H1 (cell line): ENCODE results near the gene PRSS8. TPM values are rescaled to one million over a fixed set of nuclear protein-coding genes. Genes with fewer than 3 reads are reported as not detected.

ENCODE experiments used
- CTCF ChIA-PET: fragments of 300-600 bp; sonication (Branson Sonifier 250); formaldehyde crosslinking; loops from one replicate; lab custom pipeline; 2021; ENCODE audit not compliant: partially characterized antibody; lab: Charles Lee
- POLR2A ChIA-PET: fragments of 300-600 bp; sonication (Branson Sonifier 250); formaldehyde crosslinking; loops from one replicate; lab custom pipeline; 2021; ENCODE audit warnings: inconsistent platforms; ENCODE audit not compliant: partially characterized antibody; lab: Charles Lee
- DNase-seq, 2 experiments: peaks; one replicate each; pipeline versions ENCODE4 v3.0.0 to v3.0.0-alpha.2; 2010 to 2022; ENCODE audit warnings: low spot score in 2 of 2, low read depth in 1 of 2, mixed read lengths in 1 of 2
- FAIRE-seq: peaks from 2 replicates; lab custom pipeline; 2011; peaks lifted over from hg19 to GRCh38; lab: Jason Lieb, UNC
- H2AFZ ChIP-seq: 2 replicates; pipeline ENCODE4 v1.8.1; 2012; ENCODE audit warnings: low read length, inconsistent platforms
- H2AK5ac ChIP-seq: 2 replicates; pipeline ENCODE4 v1.6.1; 2013; ENCODE audit warnings: low read depth, low read length
- H2BK120ac ChIP-seq: replicated peaks from 2 replicates; pipeline ENCODE3; 2013; ENCODE audit warnings: low read depth, low read length, inconsistent platforms
- H2BK12ac ChIP-seq: 2 replicates; pipeline ENCODE4 v1.6.1; 2013; ENCODE audit warnings: low read depth, low read length
- H2BK15ac ChIP-seq: 2 replicates; pipeline ENCODE4 v1.6.1; 2013; ENCODE audit warnings: low read length
- H2BK20ac ChIP-seq: 2 replicates; pipeline ENCODE4 v1.6.1; 2013; ENCODE audit warnings: low read length
- H2BK5ac ChIP-seq: 2 replicates; pipeline ENCODE4 v1.6.1; 2013; ENCODE audit warnings: low read depth, low read length
- H3K14ac ChIP-seq: 2 replicates; pipeline ENCODE4 v1.6.1; 2013; ENCODE audit warnings: inconsistent platforms; ENCODE audit not compliant: insufficient read length
- H3K18ac ChIP-seq: 2 replicates; pipeline ENCODE4 v1.6.1; 2013; ENCODE audit warnings: low read length; ENCODE audit errors: extremely low read depth
- H3K23ac ChIP-seq: 2 replicates; pipeline ENCODE4 v1.6.1; 2013; ENCODE audit warnings: inconsistent platforms; ENCODE audit not compliant: insufficient read length
- H3K23me2 ChIP-seq: 2 replicates; pipeline ENCODE4 v1.6.1; 2013; ENCODE audit warnings: low read depth, low read length
- H3K27ac ChIP-seq: 2 replicates; pipeline ENCODE4 v1.6.1; 2011; ENCODE audit warnings: low read depth, low read length, inconsistent platforms
- H3K27me3 ChIP-seq, 4 experiments: replicated peaks in 1 of 4; 1 replicate in 1 of 4; 2 replicates in 3 of 4; pipeline versions ENCODE4 v1.6.1 to v1.8.1; 2011 to 2013; ENCODE audit warnings: low read length in 3 of 4, mild to moderate bottlenecking in 3 of 4, inconsistent platforms in 2 of 4, mixed read lengths in 2 of 4, moderate library complexity in 1 of 4; ENCODE audit not compliant: control insufficient read depth in 3 of 4, insufficient read depth in 3 of 4; ENCODE audit errors: extremely low read depth in 1 of 4
- H3K36me3 ChIP-seq, 4 experiments: 2 replicates each; pipeline versions ENCODE4 v1.6.1 to v1.8.1; 2011 to 2013; ENCODE audit warnings: mild to moderate bottlenecking in 4 of 4, low read length in 3 of 4, moderate library complexity in 2 of 4, control low read depth in 1 of 4, inconsistent platforms in 1 of 4; ENCODE audit not compliant: insufficient read depth in 4 of 4, control insufficient read depth in 2 of 4
- H3K4ac ChIP-seq: replicated peaks from 2 replicates; pipeline ENCODE3; 2013; ENCODE audit warnings: low read length, low read depth, mixed read lengths, inconsistent platforms; ENCODE audit not compliant: insufficient read length
- H3K4me1 ChIP-seq, 4 experiments: replicated peaks in 1 of 4; 1 replicate in 1 of 4; 2 replicates in 3 of 4; pipeline versions ENCODE4 v1.6.1 to v1.8.1; 2011 to 2013; ENCODE audit warnings: low read length in 3 of 4, inconsistent platforms in 2 of 4, mixed read lengths in 1 of 4; ENCODE audit not compliant: insufficient read depth in 4 of 4, control insufficient read depth in 3 of 4
- H3K4me2 ChIP-seq, 2 experiments: 2 replicates each; pipeline versions ENCODE4 v1.6.1 to v1.8.1; 2011 to 2013; ENCODE audit warnings: low read depth in 2 of 2, low read length in 2 of 2, control low read depth in 1 of 2, inconsistent platforms in 1 of 2, mild to moderate bottlenecking in 1 of 2; ENCODE audit not compliant: insufficient read depth in 1 of 2
- H3K4me3 ChIP-seq, 4 experiments: fragments of 200-600, 300-600 bp in 1 of 4; sonication (generic), shearing (Covaris generic), sonication (Bioruptor Twin) in 1 of 4; 2 replicates each; pipeline versions ENCODE4 v1.5.1 to v1.8.1; 2011 to 2016; ENCODE audit warnings: low read length in 4 of 4, low read depth in 3 of 4, control low read depth in 2 of 4, inconsistent platforms in 2 of 4, mild to moderate bottlenecking in 2 of 4, mixed read lengths in 1 of 4, moderate library complexity in 1 of 4; ENCODE audit not compliant: insufficient read depth in 2 of 4; ENCODE audit errors: extremely low read depth in 1 of 4
- H3K56ac ChIP-seq: replicated peaks from 2 replicates; pipeline ENCODE3; 2013; ENCODE audit warnings: low read depth, mild to moderate bottlenecking, mixed read lengths, low read length, inconsistent platforms; ENCODE audit not compliant: insufficient read length
- H3K79me1 ChIP-seq: 2 replicates; pipeline ENCODE4 v1.6.1; 2013; ENCODE audit warnings: low read depth, low read length, control low read depth
- H3K79me2 ChIP-seq, 2 experiments: 2 replicates each; pipeline versions ENCODE4 v1.6.1 to v1.8.1; 2012 to 2013; ENCODE audit warnings: low read length in 2 of 2, mild to moderate bottlenecking in 2 of 2, inconsistent platforms in 1 of 2; ENCODE audit not compliant: insufficient read depth in 2 of 2, control insufficient read depth in 1 of 2
- H3K9ac ChIP-seq, 4 experiments: replicated peaks in 1 of 4; 1 replicate in 1 of 4; 2 replicates in 3 of 4; pipeline versions ENCODE4 v1.6.1 to v1.8.1; 2011 to 2013; ENCODE audit warnings: low read depth in 3 of 4, low read length in 3 of 4, control low read depth in 2 of 4, mild to moderate bottlenecking in 2 of 4, moderate library complexity in 2 of 4, inconsistent platforms in 1 of 4; ENCODE audit errors: extremely low read depth in 1 of 4
- H3K9me3 ChIP-seq, 2 experiments: 2 replicates each; pipeline versions ENCODE4 v1.6.1 to v1.8.1; 2012 to 2013; ENCODE audit warnings: mild to moderate bottlenecking in 2 of 2, moderate library complexity in 2 of 2, control low read depth in 1 of 2, inconsistent platforms in 1 of 2, low read depth in 1 of 2, low read length in 1 of 2, mixed read lengths in 1 of 2; ENCODE audit not compliant: insufficient read depth in 2 of 2
- H4K20me1 ChIP-seq, 2 experiments: replicated peaks in 1 of 2; 2 replicates each; pipeline versions ENCODE3 to v1.8.1; 2011 to 2013; ENCODE audit warnings: inconsistent platforms in 2 of 2, low read length in 2 of 2, mild to moderate bottlenecking in 1 of 2; ENCODE audit not compliant: insufficient read depth in 2 of 2, control insufficient read depth in 1 of 2
- H4K5ac ChIP-seq: 2 replicates; pipeline ENCODE4 v1.6.1; 2013; ENCODE audit warnings: low read length, low read depth, mixed read lengths, inconsistent platforms; ENCODE audit not compliant: insufficient read length
- H4K8ac ChIP-seq: 2 replicates; pipeline ENCODE4 v1.8.0; 2013; ENCODE audit warnings: mild to moderate bottlenecking, moderate library complexity, low read length, inconsistent platforms; ENCODE audit not compliant: insufficient read depth; ENCODE audit errors: extremely low read depth
- H4K91ac ChIP-seq: replicated peaks from 2 replicates; pipeline ENCODE3; 2013; ENCODE audit warnings: low read length, mixed read lengths, inconsistent platforms; ENCODE audit not compliant: insufficient read length
- NRF1 ChIP-seq: IDR thresholded peaks from 2 replicates; pipeline ENCODE4 v1.6.1; 2011; ENCODE audit warnings: mild to moderate bottlenecking, low read depth, low read length, improper control_type of control experiment
- SP1 ChIP-seq: IDR thresholded peaks from 2 replicates; pipeline ENCODE4 v1.6.1; 2011; ENCODE audit warnings: low read depth, low read length
- WGBS, 2 experiments: shearing (Covaris generic) in 1 of 2; methylation state at CpG; one replicate each; pipeline versions ENCODE4 v1.1.6 to v1.1.7; 2013 to 2015; ENCODE audit warnings: low lambda C conversion rate in 2 of 2, mixed read lengths in 2 of 2, inconsistent platforms in 1 of 2, low coverage in 1 of 2, missing lambda C conversion rate in 1 of 2; ENCODE audit not compliant: insufficient replicate concordance in 2 of 2, insufficient coverage in 1 of 2, insufficient read length in 1 of 2; ENCODE audit errors: extremely low coverage in 1 of 2, missing lambda C conversion rate in 1 of 2; 5-methylcytosine and 5-hydroxymethylcytosine counted together
- polyA plus RNA-seq, 7 experiments: library from polyadenylated mRNA; depleted of rRNA in 3 of 7; stranded (reverse) in 5 of 7; unstranded in 2 of 7; fragments of >200 nt in 5 of 7; fragments of 200-250 nt in 2 of 7; gene quantifications; 1 replicate in 5 of 7; 2 replicates in 1 of 7; 4 replicates in 1 of 7; pipeline versions ENCODE4 v1.2.1 to v1.2.3, GENCODE V29; 2011 to 2013; ENCODE audit warnings: missing spikeins in 2 of 7, mixed read lengths in 2 of 7
- total RNA-seq: library from RNA; stranded (reverse); fragmentation: NEBNext Ultra II Directional; extraction: Animal tissue kit (Norgen Biotek cat#: 25700); gene quantifications from 2 replicates; pipeline ENCODE4 v1.2.1, GENCODE V29; 2021
- TF ChIP-seq, protein P1 (sequence below): IDR thresholded peaks from 2 replicates; pipeline ENCODE4 v1.6.1; 2012; ENCODE audit warnings: low read length, inconsistent platforms
- TF ChIP-seq, protein P2 (sequence below), 3 experiments: IDR thresholded peaks; 1 replicate in 2 of 3; 2 replicates in 1 of 3; pipeline versions ENCODE4 v1.5.1 to v1.6.1; 2011; ENCODE audit warnings: low read length in 3 of 3, mild to moderate bottlenecking in 3 of 3, inconsistent platforms in 2 of 3, low read depth in 1 of 3, moderate library complexity in 1 of 3; ENCODE audit not compliant: insufficient read depth in 1 of 3; ENCODE audit errors: control extremely low read depth in 1 of 3

PRSS8 gene
- total and polyA plus RNA-seq, 2 of the 8 experiments (the other 6 are each of a cell fraction or from before 2014, with no cell fraction given) = 87.7 to 273 TPM

DNA sequence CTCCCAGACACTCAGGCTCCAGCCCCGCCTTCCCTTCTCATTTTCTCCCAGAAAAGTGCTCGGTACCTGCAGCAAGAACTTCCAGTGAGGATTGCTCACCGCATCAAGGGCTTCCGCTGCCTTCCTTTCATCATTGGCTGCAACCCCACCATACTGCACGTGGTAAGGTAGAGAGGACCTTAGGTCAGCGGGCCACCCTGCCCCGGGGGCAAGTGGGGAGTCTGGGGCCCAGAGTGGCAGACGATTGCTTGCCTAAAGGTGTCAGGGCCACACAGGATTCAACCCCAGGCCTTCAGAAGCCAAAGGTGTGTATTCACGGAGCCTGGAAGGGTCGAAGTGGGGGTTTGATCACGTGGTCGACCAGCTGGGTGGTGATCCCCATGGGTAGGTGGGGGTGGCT is 25.9 kb downstream of the PRSS8 start:
- H3K36me3 ChIP-seq = peaks cover 2 to 18% (median 12%) of the 10 kb centered on the region in 4 experiments; a peak in 5 of 8 replicates
- 91% methylated on average over 11 of the region's 12 CpGs; no CpG with 5 or more reads in 1 of the 2 experiments for WGBS, 2 experiments
- H3K9ac ChIP-seq = no peak overlapping the region

More for the DNA sequence above, 25.9 kb downstream of the PRSS8 start:
- CTCF ChIA-PET = interaction anchor here (1.0 to 3.1 kb wide), 2 partner anchors 10 to 32 kb away, joined by 3 to 8 read pairs; no protein-coding TSS in a partner anchor
- FAIRE-seq = no peak
- TF ChIP-seq, protein P1, sequence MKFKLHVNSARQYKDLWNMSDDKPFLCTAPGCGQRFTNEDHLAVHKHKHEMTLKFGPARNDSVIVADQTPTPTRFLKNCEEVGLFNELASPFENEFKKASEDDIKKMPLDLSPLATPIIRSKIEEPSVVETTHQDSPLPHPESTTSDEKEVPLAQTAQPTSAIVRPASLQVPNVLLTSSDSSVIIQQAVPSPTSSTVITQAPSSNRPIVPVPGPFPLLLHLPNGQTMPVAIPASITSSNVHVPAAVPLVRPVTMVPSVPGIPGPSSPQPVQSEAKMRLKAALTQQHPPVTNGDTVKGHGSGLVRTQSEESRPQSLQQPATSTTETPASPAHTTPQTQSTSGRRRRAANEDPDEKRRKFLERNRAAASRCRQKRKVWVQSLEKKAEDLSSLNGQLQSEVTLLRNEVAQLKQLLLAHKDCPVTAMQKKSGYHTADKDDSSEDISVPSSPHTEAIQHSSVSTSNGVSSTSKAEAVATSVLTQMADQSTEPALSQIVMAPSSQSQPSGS = no peak
- TF ChIP-seq, protein P2, sequence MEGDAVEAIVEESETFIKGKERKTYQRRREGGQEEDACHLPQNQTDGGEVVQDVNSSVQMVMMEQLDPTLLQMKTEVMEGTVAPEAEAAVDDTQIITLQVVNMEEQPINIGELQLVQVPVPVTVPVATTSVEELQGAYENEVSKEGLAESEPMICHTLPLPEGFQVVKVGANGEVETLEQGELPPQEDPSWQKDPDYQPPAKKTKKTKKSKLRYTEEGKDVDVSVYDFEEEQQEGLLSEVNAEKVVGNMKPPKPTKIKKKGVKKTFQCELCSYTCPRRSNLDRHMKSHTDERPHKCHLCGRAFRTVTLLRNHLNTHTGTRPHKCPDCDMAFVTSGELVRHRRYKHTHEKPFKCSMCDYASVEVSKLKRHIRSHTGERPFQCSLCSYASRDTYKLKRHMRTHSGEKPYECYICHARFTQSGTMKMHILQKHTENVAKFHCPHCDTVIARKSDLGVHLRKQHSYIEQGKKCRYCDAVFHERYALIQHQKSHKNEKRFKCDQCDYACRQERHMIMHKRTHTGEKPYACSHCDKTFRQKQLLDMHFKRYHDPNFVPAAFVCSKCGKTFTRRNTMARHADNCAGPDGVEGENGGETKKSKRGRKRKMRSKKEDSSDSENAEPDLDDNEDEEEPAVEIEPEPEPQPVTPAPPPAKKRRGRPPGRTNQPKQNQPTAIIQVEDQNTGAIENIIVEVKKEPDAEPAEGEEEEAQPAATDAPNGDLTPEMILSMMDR (IDR thresholded peaks at IDR 0.05; ENCODE audit: control extremely low read depth in 1 of 3, insufficient read depth in 1 of 3, low read depth in 1 of 3, low read length in 3 of 3) = no peak
- TF ChIP-seq SP1 (no peak), NRF1 (no peak)
- TF ChIP-seq, all 59 proteins: peak for 0
- POLR2A ChIA-PET = interaction anchor here (1.1 to 29.9 kb wide), 5 partner anchors 8 to 71 kb away, joined by 3 to 713 read pairs (median 3); partner anchors contain the start of genes FUS, KAT8, PRSS36 and PRSS8
- H2AFZ ChIP-seq = no peak overlapping the region
- H4K91ac ChIP-seq = no peak overlapping the region
- H3K79me1 ChIP-seq = no peaks in the 10 kb centered on the region; the same call in 1 of the 2 replicates
- H3K23me2 ChIP-seq = peaks cover 8% of the 10 kb centered on the region
- no peaks in the 10 kb centered on the region for H3K27me3 ChIP-seq
- H3K56ac ChIP-seq = no peak overlapping the region
- H2BK120ac ChIP-seq = no peak overlapping the region
- H3K79me2 ChIP-seq = no peaks in the 10 kb centered on the region
- H3K27ac ChIP-seq = no peak overlapping the region
- H3K18ac ChIP-seq = no peak overlapping the region
- no peak overlapping the region for H2BK20ac ChIP-seq
- no peak overlapping the region for H3K4me3 ChIP-seq
- H2AK5ac ChIP-seq = no peak overlapping the region
- no peak overlapping the region for H3K23ac ChIP-seq
- H2BK5ac ChIP-seq = no peak overlapping the region
- H3K4me2 ChIP-seq = peak overlapping the region in 1 of 2 experiments; percentile 60; a peak in 2 of 4 replicates
- no peak overlapping the region for H4K8ac ChIP-seq
- no peak overlapping the region for H3K14ac ChIP-seq
- no peak overlapping the region for H3K4ac ChIP-seq
- H4K20me1 ChIP-seq = no peaks in the 10 kb centered on the region
- no peak overlapping the region for H4K5ac ChIP-seq
- DNase-seq = no peak
- no peaks in the 10 kb centered on the region for H3K9me3 ChIP-seq
- no peak overlapping the region for H2BK12ac ChIP-seq
- H3K4me1 ChIP-seq = peaks cover 0 to 5% (median 2%) of the 10 kb centered on the region in 4 experiments; a peak in 1 of 7 replicates
- no peak overlapping the region for H2BK15ac ChIP-seq
